Neural cell (in vitro differentiated cells): ENCODE measurements around the gene IGFBP4. TPM values are rescaled to one million over a fixed set of nuclear protein-coding genes. Genes with fewer than 3 reads are reported as not detected.

ENCODE experiments used
- H2AFZ ChIP-seq: fragments of 200-600, 300-800 bp; sonication (generic), shearing (Covaris generic); 2 replicates; pipeline ENCODE4 v1.6.0; 2014; ENCODE audit warnings: low read depth, mild to moderate bottlenecking, antibody characterized with exemption, low read length, moderate library complexity
- H3F3A ChIP-seq: fragments of 200-600 bp; shearing (Covaris generic); 2 replicates; pipeline ENCODE4 v1.6.1; 2016; ENCODE audit warnings: mild to moderate bottlenecking, moderate library complexity, mixed read lengths, antibody characterized with exemption, low read length; ENCODE audit not compliant: insufficient read depth, poor library complexity, severe bottlenecking
- H3K27ac ChIP-seq: fragments of 200-600, 300-800 bp; sonication (generic), shearing (Covaris generic); 2 replicates; pipeline ENCODE4 v1.5.1; 2014; ENCODE audit warnings: mild to moderate bottlenecking, low read length, moderate library complexity
- H3K27me3 ChIP-seq: fragments of 300-800, 200-600 bp; sonication (generic), shearing (Covaris generic); 2 replicates; pipeline ENCODE4 v1.6.0; 2014; ENCODE audit warnings: mild to moderate bottlenecking, low read depth, low read length, moderate library complexity; ENCODE audit not compliant: insufficient read depth
- H3K36me3 ChIP-seq: fragments of 300-800, 200-600 bp; sonication (generic), shearing (Covaris generic); 2 replicates; pipeline ENCODE4 v1.5.1; 2014; ENCODE audit warnings: mild to moderate bottlenecking, antibody characterized with exemption, low read length, moderate library complexity; ENCODE audit not compliant: insufficient read depth
- H3K4me2 ChIP-seq: fragments of 300-800, 200-600 bp; sonication (generic), shearing (Covaris generic); 2 replicates; pipeline ENCODE4 v1.6.0; 2014; ENCODE audit warnings: mild to moderate bottlenecking, low read length
- H3K4me3 ChIP-seq: fragments of 300-800, 200-600 bp; sonication (generic), shearing (Covaris generic); 2 replicates; pipeline ENCODE4 v1.5.1; 2014; ENCODE audit warnings: mild to moderate bottlenecking, low read length, moderate library complexity
- H3K79me2 ChIP-seq: fragments of 200-600 bp; shearing (Covaris generic); replicated peaks from 2 replicates; pipeline ENCODE4 v1.6.0; 2014; ENCODE audit warnings: mild to moderate bottlenecking, low read length, moderate library complexity; ENCODE audit not compliant: insufficient read depth
- H3K9ac ChIP-seq: fragments of 300-800, 200-600 bp; sonication (generic), shearing (Covaris generic); 2 replicates; pipeline ENCODE4 v1.6.1; 2016; ENCODE audit warnings: mild to moderate bottlenecking, low read length, mixed read lengths
- H3K9me2 ChIP-seq: fragments of 200-600 bp; shearing (Covaris generic); 2 replicates; pipeline ENCODE4 v1.6.1; 2016; ENCODE audit warnings: mild to moderate bottlenecking, low read length, mixed read lengths; ENCODE audit not compliant: insufficient read depth
- H3K9me3 ChIP-seq: fragments of 200-600, 300-800 bp; sonication (generic), shearing (Covaris generic); 2 replicates; pipeline ENCODE4 v1.6.1; 2016; ENCODE audit warnings: mild to moderate bottlenecking, mixed run types, low read length, moderate library complexity, mixed read lengths
- H4K20me1 ChIP-seq: fragments of 200-600 bp; shearing (Covaris generic); 2 replicates; pipeline ENCODE4 v1.6.1; 2016; ENCODE audit warnings: mild to moderate bottlenecking, mixed run types; ENCODE audit not compliant: insufficient read depth
- CTCF ChIP-seq: fragments of 450-650 bp; IDR thresholded peaks from 2 replicates; pipeline ENCODE4 v1.5.1; 2014; ENCODE audit warnings: antibody characterized with exemption, mild to moderate bottlenecking, moderate library complexity; ENCODE audit not compliant: poor library complexity, severe bottlenecking
- EP300 ChIP-seq: fragments of 450-650 bp; conservative IDR thresholded peaks from 2 replicates; pipeline ENCODE4 v1.6.1; 2014; ENCODE audit warnings: antibody characterized with exemption, mild to moderate bottlenecking, moderate library complexity; ENCODE audit not compliant: poor library complexity, severe bottlenecking
- EZH2 ChIP-seq: fragments of 200-600, 300-800 bp; shearing (Covaris generic), sonication (generic); IDR thresholded peaks from 2 replicates; pipeline ENCODE4 v1.6.1; 2014; ENCODE audit warnings: antibody characterized with exemption, low read length, borderline replicate concordance, mild to moderate bottlenecking; ENCODE audit not compliant: insufficient read depth, poor library complexity, severe bottlenecking
- MXI1 ChIP-seq: fragments of 450-650 bp; conservative IDR thresholded peaks from 2 replicates; pipeline ENCODE4 v1.6.1; 2014; ENCODE audit warnings: antibody characterized with exemption, mild to moderate bottlenecking; ENCODE audit not compliant: poor library complexity, severe bottlenecking
- POLR2AphosphoS5 ChIP-seq: IDR thresholded peaks from 2 replicates; pipeline ENCODE4 v1.6.1; 2012
- RAD21 ChIP-seq: fragments of 450-650 bp; conservative IDR thresholded peaks from 2 replicates; pipeline ENCODE4 v1.6.1; 2014; ENCODE audit warnings: antibody characterized with exemption, mild to moderate bottlenecking, moderate library complexity
- REST ChIP-seq: IDR thresholded peaks from 2 replicates; pipeline ENCODE4 v1.6.1; 2012; ENCODE audit warnings: borderline replicate concordance
- SMC3 ChIP-seq: fragments of 450-650 bp; conservative IDR thresholded peaks from 2 replicates; pipeline ENCODE4 v1.6.1; 2014; ENCODE audit warnings: antibody characterized with exemption, mild to moderate bottlenecking, moderate library complexity; ENCODE audit not compliant: poor library complexity
- TAF1 ChIP-seq: IDR thresholded peaks from 2 replicates; pipeline ENCODE4 v1.6.1; 2012; ENCODE audit warnings: low read depth
- polyA plus RNA-seq: library from polyadenylated mRNA; depleted of rRNA; stranded (reverse); fragments of >200 nt; gene quantifications from 2 replicates; pipeline ENCODE4 v1.2.3, GENCODE V29; 2014

IGFBP4 gene
- polyA plus RNA-seq, 1 donor from 2014 or later: 1.3 TPM

- Histone ChIP-seq H3F3A (no peaks in the 10 kb centered on the region), H2AFZ (no peak overlapping the region), H3K4me3 (no peak overlapping the region), H3K9me2 (no peaks in the 10 kb centered on the region), H3K9ac (no peak overlapping the region), H3K27ac (no peak overlapping the region), H3K79me2 (no peaks in the 10 kb centered on the region), H4K20me1 (no peaks in the 10 kb centered on the region), H3K36me3 (no peaks in the 10 kb centered on the region), H3K4me2 (no peak overlapping the region), H3K9me3 (no peaks in the 10 kb centered on the region), H3K27me3 (peaks cover 13% of the 10 kb centered on the region)
- TF ChIP-seq REST (no peak), CTCF (no peak), MXI1 (no peak), SMC3 (no peak), EP300 (no peak), EZH2 (no peak), TAF1 (no peak), POLR2AphosphoS5 (no peak), RAD21 (no peak)
Observed at GRCh38 chr17:40445751-40446468, 2.7 kb downstream of the IGFBP4 start.

- H3K27ac ChIP-seq: no peak overlapping the region
- no peaks in the 10 kb centered on the region for H3F3A ChIP-seq
- H3K79me2 ChIP-seq: no peaks in the 10 kb centered on the region
- TF ChIP-seq CTCF (no peak), TAF1 (no peak), SMC3 (no peak), POLR2AphosphoS5 (no peak), REST (no peak), MXI1 (no peak), EZH2 (no peak), EP300 (no peak), RAD21 (no peak)
- no peak overlapping the region for H3K4me2 ChIP-seq
- no peaks in the 10 kb centered on the region for H3K9me2 ChIP-seq
- no peak overlapping the region for H3K4me3 ChIP-seq
- H4K20me1 ChIP-seq: no peaks in the 10 kb centered on the region
- H3K9me3 ChIP-seq: no peaks in the 10 kb centered on the region
- H3K36me3 ChIP-seq: no peaks in the 10 kb centered on the region
- peaks cover 13% of the 10 kb centered on the region for H3K27me3 ChIP-seq
- no peak overlapping the region for H3K9ac ChIP-seq
- H2AFZ ChIP-seq: no peak overlapping the region
Observed at GRCh38 chr17:40447148-40447644, 3.9 kb downstream of the IGFBP4 start.
